ENCODE measurements around the gene MRPL53.

DNA sequence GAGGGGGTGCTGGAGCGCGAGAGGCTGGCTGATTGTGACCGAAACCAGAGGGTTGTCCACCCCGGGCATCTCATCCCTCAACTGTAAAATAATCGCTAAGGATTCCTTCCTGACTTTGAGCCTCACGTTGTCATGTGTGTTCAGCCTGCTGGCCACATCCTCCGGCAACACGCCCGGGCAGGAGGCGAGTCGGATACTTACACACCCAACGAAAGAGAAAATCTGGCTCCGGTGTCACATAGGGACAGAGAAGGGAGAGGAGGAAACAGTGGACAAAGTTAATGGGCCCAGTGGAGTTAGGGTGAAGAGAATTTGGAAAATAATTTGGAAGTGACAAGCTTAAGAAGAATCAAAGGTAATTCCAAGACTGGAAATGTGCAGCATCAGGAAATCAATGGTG, 44.2 kb upstream of the MRPL53 start:
- TF ChIP-seq POLR2AphosphoS5 (IDR thresholded peaks at IDR 0.05; ENCODE audit: low read depth, low read length) (no peak), TCF7L2 (IDR thresholded peaks at IDR 0.05; ENCODE audit: low read depth, low read length) (no peak)

All from Panc1 (cell line).